CD4-positive, alpha-beta T cell (primary cell): Measurements from ENCODE around the gene NUDT22. TPM values are rescaled to one million over a fixed set of nuclear protein-coding genes. Genes with fewer than 3 reads are reported as not detected.

Source experiments
- ATAC-seq: fragments of 200-7000 bp; cut with Tn5 transposase; one replicate; pipeline ENCODE4 v1.10.0; 2022; ENCODE audit warnings: mild to moderate bottlenecking; ENCODE audit not compliant: poor library complexity
- CTCF ChIA-PET: fragments of 350-600 bp; sonication (Branson Sonifier 250); formaldehyde crosslinking; loops from one replicate; lab custom pipeline; 2021; ENCODE audit warnings: antibody characterized with exemption, inconsistent platforms; lab: Charles Lee
- POLR2A ChIA-PET: fragments of 350-600 bp; sonication (Branson Sonifier 250); formaldehyde crosslinking; loops from one replicate; lab custom pipeline; 2021; ENCODE audit warnings: antibody characterized with exemption, inconsistent platforms; lab: Charles Lee
- DNase-seq, 14 experiments: peaks; one replicate each; pipeline ENCODE4 v3.0.0-alpha.2; 2013 to 2020; ENCODE audit warnings: mixed read lengths in 2 of 14
- H3K27ac ChIP-seq, 2 donors: one replicate each; pipeline versions ENCODE4 v1.5.1 to v1.7.0; 2013; ENCODE audit warnings: low read length in 2 of 2, low read depth in 1 of 2, mild to moderate bottlenecking in 1 of 2
- H3K27me3 ChIP-seq, 2 experiments: 1 replicate in 1 of 2; 2 replicates in 1 of 2; pipeline versions ENCODE4 v1.6.1 to v1.7.0; 2013; ENCODE audit warnings: low read length in 2 of 2, control low read depth in 1 of 2, mild to moderate bottlenecking in 1 of 2, moderate library complexity in 1 of 2; ENCODE audit not compliant: insufficient read depth in 2 of 2, control insufficient read depth in 1 of 2
- H3K36me3 ChIP-seq: one replicate; pipeline ENCODE4 v1.6.1; 2013; ENCODE audit warnings: low read length, control low read depth; ENCODE audit not compliant: insufficient read depth
- H3K4me1 ChIP-seq: one replicate; pipeline ENCODE4 v1.6.1; 2013; ENCODE audit warnings: low read length, control low read depth; ENCODE audit not compliant: insufficient read depth
- H3K4me3 ChIP-seq: one replicate; pipeline ENCODE4 v1.5.1; 2013; ENCODE audit warnings: mild to moderate bottlenecking, low read length, moderate library complexity
- H3K9me3 ChIP-seq, 2 experiments: 1 replicate in 1 of 2; 2 replicates in 1 of 2; pipeline versions ENCODE4 v1.6.1 to v1.7.0; 2013; ENCODE audit warnings: low read length in 2 of 2, mild to moderate bottlenecking in 2 of 2, control low read depth in 1 of 2, moderate library complexity in 1 of 2; ENCODE audit not compliant: control insufficient read depth in 1 of 2, insufficient read depth in 1 of 2
- H3K27ac Mint-ChIP-seq: one replicate; pipeline ENCODE4 v1.8.0; 2020; ENCODE audit warnings: mixed read lengths
- H3K27me3 Mint-ChIP-seq: one replicate; pipeline ENCODE4 v1.8.0; 2021; ENCODE audit warnings: mixed read lengths
- H3K36me3 Mint-ChIP-seq: one replicate; pipeline ENCODE4 v1.8.0; 2021; ENCODE audit warnings: low read depth, mixed read lengths
- H3K4me1 Mint-ChIP-seq: one replicate; pipeline ENCODE4 v1.8.0; 2021; ENCODE audit warnings: low read depth, mixed read lengths
- H3K4me3 Mint-ChIP-seq: one replicate; pipeline ENCODE4 v1.8.0; 2020; ENCODE audit warnings: mild to moderate bottlenecking, mixed read lengths
- H3K9me3 Mint-ChIP-seq: one replicate; pipeline ENCODE4 v1.8.0; 2020; ENCODE audit warnings: mixed read lengths
- intact Hi-C, 2 experiments: fragments of 100-400 bp; cut with DNase I in 1 of 2; cut with micrococcal nuclease in 1 of 2; formaldehyde crosslinking; loops; one replicate each; pipeline versions ENCODE4 v1.15.1 to v1.9.0; 2023 to 2025; cut with DNase I, micrococcal nuclease
- total RNA-seq, 174 experiments: library from RNA in 2 of 174; stranded (reverse) in 2 of 174; gene quantifications; one replicate each; pipeline ENCODE4 v1.2.3 and lab custom pipeline; 2021 to 2026
- TF ChIP-seq, protein P1 (sequence below): fragments of 200-600 bp; IDR thresholded peaks from one replicate; pipeline ENCODE4 v1.8.0; 2022; ENCODE audit warnings: antibody characterized with exemption, mild to moderate bottlenecking

NUDT22 gene
- total RNA-seq, 2 experiments from 2014 or later = 26.8 to 26.9 TPM

DNA sequence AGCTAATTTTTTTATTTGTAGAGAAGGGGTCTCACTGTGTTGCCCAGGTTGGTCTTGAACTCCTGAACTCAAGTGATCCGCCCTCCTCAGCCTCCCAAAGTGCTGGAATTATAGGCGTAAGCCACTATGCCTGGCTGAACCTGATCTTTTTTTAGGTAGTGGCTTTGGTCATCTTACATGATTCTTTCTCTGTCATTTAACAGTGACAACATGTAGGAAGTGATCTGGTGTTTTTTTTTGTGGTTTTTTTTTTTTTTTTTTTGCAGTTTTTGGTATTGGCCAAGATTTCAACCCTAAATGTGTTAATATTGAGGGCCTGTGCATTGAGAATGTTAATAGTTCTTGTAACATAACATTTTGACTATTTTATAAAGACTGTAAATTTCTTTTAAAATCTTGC is 27.6 kb upstream of the NUDT22 start:
- no peaks in the 10 kb centered on the region for H3K27me3 Mint-ChIP-seq
- Histone ChIP-seq H3K4me1 (no peaks in the 10 kb centered on the region), H3K27me3 (no peaks in the 10 kb centered on the region), H3K9me3 (no peaks in the 10 kb centered on the region), H3K4me3 (no peak overlapping the region), H3K27ac (no peak overlapping the region), H3K36me3 (peaks cover 89% of the 10 kb centered on the region)
- no peak overlapping the region for H3K4me3 Mint-ChIP-seq
- peaks cover 91% of the 10 kb centered on the region for H3K36me3 Mint-ChIP-seq
- H3K27ac Mint-ChIP-seq = no peak overlapping the region
- H3K9me3 Mint-ChIP-seq = no peaks in the 10 kb centered on the region
- DNase-seq (no peak), ATAC-seq (no peak)
- ChIA-PET CTCF (no interaction called here), POLR2A (no interaction called here)
- intact Hi-C loops = no loop called here
- TF ChIP-seq, protein P1, sequence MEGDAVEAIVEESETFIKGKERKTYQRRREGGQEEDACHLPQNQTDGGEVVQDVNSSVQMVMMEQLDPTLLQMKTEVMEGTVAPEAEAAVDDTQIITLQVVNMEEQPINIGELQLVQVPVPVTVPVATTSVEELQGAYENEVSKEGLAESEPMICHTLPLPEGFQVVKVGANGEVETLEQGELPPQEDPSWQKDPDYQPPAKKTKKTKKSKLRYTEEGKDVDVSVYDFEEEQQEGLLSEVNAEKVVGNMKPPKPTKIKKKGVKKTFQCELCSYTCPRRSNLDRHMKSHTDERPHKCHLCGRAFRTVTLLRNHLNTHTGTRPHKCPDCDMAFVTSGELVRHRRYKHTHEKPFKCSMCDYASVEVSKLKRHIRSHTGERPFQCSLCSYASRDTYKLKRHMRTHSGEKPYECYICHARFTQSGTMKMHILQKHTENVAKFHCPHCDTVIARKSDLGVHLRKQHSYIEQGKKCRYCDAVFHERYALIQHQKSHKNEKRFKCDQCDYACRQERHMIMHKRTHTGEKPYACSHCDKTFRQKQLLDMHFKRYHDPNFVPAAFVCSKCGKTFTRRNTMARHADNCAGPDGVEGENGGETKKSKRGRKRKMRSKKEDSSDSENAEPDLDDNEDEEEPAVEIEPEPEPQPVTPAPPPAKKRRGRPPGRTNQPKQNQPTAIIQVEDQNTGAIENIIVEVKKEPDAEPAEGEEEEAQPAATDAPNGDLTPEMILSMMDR = no peak
- peaks cover 4% of the 10 kb centered on the region for H3K4me1 Mint-ChIP-seq

DNA sequence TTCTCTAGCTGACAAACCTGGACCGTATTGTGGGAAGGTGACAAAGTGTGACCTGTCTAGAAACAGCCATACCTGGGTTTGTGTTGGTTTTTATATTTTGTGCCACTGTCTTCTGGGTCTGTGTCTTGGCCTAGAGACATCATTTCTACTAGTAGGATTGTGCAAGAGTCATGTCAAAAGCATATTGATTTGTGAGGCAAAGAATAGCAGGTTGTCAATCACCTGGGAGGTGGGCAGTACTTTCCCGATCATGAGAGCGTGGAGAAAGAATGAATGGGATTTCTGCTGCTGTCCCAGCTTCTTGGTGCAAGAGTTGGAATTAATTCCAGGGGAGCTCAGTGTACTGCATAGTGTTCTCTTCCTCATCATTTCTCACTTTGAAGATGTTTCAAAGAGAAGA is 24.5 kb upstream of the NUDT22 start:
- POLR2A ChIA-PET = no interaction called here
- no peak overlapping the region for H3K27ac Mint-ChIP-seq
- TF ChIP-seq, protein P1 = no peak
- CTCF ChIA-PET = interaction anchor here (0.6 to 1.3 kb wide), 4 partner anchors 15 to 1433 kb away, joined by 3 to 4 read pairs (median 4); partner anchors contain the start of gene STIP1
- ATAC-seq = no peak
- intact Hi-C loops = loop anchor here in 1 of 2 experiments (5.0 kb wide), 1 partner anchor 451 kb away; no protein-coding TSS in a partner anchor
- Histone ChIP-seq H3K4me1 (peaks cover 26% of the 10 kb centered on the region), H3K27me3 (no peaks in the 10 kb centered on the region), H3K36me3 (peaks cover 67% of the 10 kb centered on the region), H3K4me3 (no peak overlapping the region), H3K9me3 (no peaks in the 10 kb centered on the region), H3K27ac (no peak overlapping the region)
- H3K9me3 Mint-ChIP-seq = no peaks in the 10 kb centered on the region
- H3K4me3 Mint-ChIP-seq = no peak overlapping the region
- DNase-seq = no peak
- H3K27me3 Mint-ChIP-seq = no peaks in the 10 kb centered on the region
- peaks cover 27% of the 10 kb centered on the region for H3K4me1 Mint-ChIP-seq
- H3K36me3 Mint-ChIP-seq = peaks cover 78% of the 10 kb centered on the region

DNA sequence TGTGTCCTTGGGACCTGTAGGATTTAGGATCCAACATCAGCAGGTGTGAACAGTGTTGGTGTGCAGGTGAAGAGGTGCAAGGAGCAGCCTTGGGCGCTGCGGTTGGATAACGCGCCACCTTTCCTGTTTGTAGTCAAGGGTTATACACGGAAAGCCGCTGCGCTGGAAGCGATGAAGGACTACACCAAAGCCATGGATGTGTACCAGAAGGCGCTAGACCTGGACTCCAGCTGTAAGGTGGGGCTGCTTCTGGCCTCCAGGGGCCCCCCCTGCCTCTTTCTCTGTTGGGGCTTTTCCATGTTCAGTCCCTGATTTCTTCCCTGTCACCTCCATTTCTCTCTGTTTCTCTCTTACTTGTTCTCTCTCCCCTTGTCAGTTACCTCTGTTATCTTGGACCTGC is 23.1 kb upstream of the NUDT22 start:
- ATAC-seq = no peak
- H3K36me3 Mint-ChIP-seq = peaks cover 78% of the 10 kb centered on the region
- POLR2A ChIA-PET = interaction anchor here (1.2 to 6.4 kb wide), 2 partner anchors 44 to 67 kb away, joined by 3 to 108 read pairs; partner anchors contain the start of gene PPP1R14B

More for the DNA sequence above, 23.1 kb upstream of the NUDT22 start:
- Mint-ChIP-seq H3K4me3 (no peak overlapping the region), H3K9me3 (no peaks in the 10 kb centered on the region), H3K27ac (no peak overlapping the region), H3K4me1 (peaks cover 40% of the 10 kb centered on the region), H3K27me3 (no peaks in the 10 kb centered on the region)
- H3K9me3 ChIP-seq = no peaks in the 10 kb centered on the region
- intact Hi-C loops = loop anchor here in 1 of 2 experiments (5.0 kb wide), 1 partner anchor 449 kb away; no protein-coding TSS in a partner anchor
- H3K4me1 ChIP-seq = peaks cover 34% of the 10 kb centered on the region
- H3K36me3 ChIP-seq = peaks cover 53% of the 10 kb centered on the region
- H3K27ac ChIP-seq = no peak overlapping the region
- DNase-seq = no peak
- H3K27me3 ChIP-seq = no peaks in the 10 kb centered on the region
- no peak overlapping the region for H3K4me3 ChIP-seq
- TF ChIP-seq, protein P1 = no peak
- CTCF ChIA-PET = interaction anchor here (2.0 to 5.1 kb wide), 3 partner anchors 43 to 202 kb away, joined by 5 to 56 read pairs (median 15); partner anchors contain the start of genes PLCB3 and PPP1R14B
